Measurements from ENCODE around the gene ZNF524.

The ZNF524 gene

DNA sequence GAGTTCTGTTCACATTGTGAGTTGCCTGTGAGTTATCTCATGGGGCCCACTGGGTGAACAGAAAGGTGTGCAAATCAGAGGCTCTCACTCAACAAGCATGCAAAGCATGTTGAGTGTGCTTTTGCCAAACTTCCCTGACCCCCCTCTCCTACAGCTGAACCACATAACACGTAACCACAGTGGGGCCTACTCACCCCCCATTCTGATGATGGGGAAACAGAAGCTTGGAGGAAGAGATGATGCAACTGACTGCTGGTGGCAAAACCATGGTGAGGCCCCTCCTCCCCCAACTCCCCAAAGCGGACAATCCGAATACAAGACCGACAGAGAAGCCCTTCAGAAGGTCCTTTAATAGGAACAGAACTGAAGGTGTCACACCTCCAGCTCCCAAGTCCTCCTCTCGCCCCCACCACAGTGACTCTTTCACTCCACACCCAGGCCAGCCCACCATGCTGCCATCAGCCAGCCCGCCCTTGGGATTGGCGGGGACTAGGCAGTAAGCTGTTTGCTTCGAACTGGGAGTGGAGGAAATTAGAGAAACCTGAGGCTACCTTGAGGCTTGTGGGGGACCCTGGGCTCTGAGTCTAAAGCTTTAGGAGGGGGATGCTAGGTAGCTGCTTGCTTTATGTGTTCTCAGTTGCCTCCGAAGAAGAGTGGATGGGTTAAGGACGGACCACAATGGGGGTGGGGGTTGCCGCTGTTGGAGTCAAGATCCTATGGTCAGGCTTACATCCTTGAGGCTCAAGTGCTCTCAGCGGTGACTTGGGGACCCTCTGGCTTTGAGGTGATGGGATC lies 20.5 kb downstream of the ZNF524 start:
- no peak for DNase-seq (ENCODE audit: low spot score)

GRCh38 chr19:55621205-55621672 lies 21.2 kb downstream of the ZNF524 start:
- DNase-seq (ENCODE audit: low spot score) = no peak

DNA sequence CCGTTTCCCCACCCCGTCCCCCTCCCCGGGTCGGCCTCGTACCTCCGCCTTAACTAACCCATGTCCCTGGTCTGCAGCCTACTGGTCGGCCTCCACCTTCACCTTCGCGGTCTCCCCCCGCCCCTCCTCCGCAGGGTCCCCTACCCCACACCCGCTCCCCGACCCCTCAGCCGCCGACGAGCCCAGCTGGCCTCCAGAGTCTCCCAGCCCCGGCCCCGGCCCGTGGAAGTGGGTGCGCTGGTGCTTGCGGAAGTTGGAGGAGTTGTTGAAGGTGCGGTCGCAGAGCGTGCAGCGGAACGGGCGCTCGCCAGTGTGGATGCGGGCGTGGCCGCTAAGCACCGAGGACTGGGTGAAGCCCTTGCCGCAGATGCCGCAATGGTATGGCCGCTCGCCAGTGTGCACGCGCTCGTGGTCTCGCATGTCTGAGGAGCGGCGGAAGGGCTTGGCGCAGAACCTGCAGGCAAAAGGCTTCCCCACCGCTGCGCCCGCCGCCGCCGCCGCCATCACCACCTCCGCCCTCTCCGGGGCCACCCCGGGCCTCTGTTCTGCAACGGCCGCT lies 21.7 kb downstream of the ZNF524 start:
- DNase-seq (ENCODE audit: low spot score) = no peak

GRCh38 chr19:55622242-55622969 lies 22.3 kb downstream of the ZNF524 start:
- no peak for DNase-seq (ENCODE audit: low spot score)

DNA sequence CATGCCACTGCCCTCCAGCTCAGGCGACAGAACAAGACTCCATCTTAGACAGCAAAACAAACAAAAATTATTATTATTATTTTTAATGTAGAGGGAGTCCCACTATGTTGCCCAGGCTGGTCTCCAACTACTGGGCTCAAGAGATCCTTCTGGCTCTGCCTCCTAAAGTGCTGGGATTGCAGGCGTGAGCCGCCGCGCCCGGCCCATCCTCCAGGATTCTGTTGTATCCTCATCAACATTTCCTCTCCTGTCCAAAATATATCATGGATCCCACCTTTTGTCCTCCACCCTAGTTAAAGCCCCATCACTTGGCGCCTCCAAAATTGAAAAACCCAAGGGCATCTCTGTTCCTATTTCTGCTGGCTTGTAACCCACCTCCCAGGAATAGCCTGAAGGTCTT lies 23.0 kb downstream of the ZNF524 start:
- no peak for DNase-seq (ENCODE audit: low spot score)

DNA sequence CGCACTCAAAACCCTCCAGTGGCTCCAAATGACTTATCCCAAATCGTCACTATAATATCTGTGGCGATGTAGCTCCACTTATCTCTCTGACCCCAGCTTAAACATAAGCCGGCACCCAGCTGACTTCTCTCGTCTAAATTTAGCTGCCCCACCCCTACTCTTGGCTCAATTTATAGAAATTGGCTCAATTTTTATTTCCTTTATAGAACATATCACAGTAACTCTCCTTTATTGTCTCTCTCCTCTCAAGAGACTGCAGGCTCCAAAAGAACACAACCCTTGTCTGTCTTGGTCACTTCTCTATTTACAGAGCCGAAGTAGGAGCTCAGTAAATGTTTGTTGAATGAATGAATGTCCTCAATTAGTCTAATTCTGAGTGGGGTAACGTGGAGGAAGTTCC lies 23.5 kb downstream of the ZNF524 start:
- no peak for DNase-seq (ENCODE audit: low spot score)

GRCh38 chr19:55624109-55625003 lies 24.3 kb downstream of the ZNF524 start, which contains the start of gene ZNF784:
Gene ZNF784, minus strand, starts transcription at chr19:55624566. Its CDS starts 5 bp downstream, at chr19:55624561.
- peak; percentile 82 for DNase-seq (ENCODE audit: low spot score)

GRCh38 chr19:55625004-55625326 lies 24.9 kb downstream of the ZNF524 start:
- DNase-seq (ENCODE audit: low spot score) = no peak

DNA sequence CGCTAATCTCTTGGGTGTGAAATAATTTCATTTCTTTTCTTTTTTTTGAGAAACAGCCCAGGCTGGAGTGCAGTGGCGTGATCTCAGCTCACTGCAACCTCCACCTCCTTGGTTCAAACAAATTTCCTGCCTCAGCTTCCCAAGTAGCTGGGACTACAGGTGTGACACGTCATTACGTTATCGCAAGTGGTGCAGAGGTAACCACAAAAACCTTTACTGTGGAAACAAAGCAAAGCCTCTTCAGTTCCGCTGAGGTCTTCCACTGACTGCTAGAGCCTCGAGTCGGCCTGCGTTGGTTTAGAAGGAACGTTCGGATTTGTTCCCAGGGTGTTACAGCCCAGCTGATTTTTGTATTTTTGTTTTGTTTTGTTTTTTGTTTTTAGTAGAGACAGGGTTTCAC lies 26.3 kb downstream of the ZNF524 start:
- no peak for DNase-seq (ENCODE audit: low spot score)

DNA sequence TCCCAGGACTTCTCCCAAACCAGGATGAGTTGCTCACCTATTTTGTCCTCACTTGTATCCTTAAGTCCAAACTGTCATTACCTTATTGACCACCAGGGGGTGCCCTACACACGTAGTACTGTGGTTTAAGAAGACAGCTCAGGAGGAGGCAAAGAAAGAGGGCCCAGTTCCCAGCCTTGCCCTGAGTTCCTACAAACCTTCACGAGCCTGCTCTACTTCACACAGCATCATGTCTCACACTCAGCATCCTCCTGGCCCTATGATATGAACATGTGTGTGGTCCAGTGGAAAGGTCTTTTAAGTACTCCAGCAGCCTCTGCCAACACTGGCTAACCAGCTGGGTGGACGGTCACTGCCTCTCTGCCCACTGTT lies 32.4 kb downstream of the ZNF524 start:
- DNase-seq (ENCODE audit: low spot score) = peak; percentile 97

- no peak for DNase-seq (ENCODE audit: low spot score)
Observed at GRCh38 chr19:55633861-55634260, 33.8 kb downstream of the ZNF524 start.

DNA sequence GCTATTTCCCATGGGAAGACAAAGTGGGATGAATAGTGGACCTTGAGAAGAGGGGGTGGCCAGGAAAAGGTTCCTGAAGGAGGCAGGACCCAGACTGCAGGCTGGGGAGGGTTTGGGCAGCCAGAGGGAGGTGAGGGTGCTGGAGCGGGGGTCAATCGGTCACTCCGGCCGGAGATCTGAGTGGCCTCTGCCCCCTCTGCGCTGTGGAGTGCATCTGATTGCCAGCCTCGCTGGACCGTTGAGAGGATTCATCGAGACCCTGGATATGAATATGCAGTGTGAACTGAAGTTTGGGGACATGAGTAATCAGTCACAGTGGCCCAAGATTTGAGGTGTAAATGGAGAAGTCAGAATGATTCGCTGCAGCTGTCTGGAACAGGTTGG lies 35.2 kb downstream of the ZNF524 start:
- no peak for DNase-seq (ENCODE audit: low spot score)

DNA sequence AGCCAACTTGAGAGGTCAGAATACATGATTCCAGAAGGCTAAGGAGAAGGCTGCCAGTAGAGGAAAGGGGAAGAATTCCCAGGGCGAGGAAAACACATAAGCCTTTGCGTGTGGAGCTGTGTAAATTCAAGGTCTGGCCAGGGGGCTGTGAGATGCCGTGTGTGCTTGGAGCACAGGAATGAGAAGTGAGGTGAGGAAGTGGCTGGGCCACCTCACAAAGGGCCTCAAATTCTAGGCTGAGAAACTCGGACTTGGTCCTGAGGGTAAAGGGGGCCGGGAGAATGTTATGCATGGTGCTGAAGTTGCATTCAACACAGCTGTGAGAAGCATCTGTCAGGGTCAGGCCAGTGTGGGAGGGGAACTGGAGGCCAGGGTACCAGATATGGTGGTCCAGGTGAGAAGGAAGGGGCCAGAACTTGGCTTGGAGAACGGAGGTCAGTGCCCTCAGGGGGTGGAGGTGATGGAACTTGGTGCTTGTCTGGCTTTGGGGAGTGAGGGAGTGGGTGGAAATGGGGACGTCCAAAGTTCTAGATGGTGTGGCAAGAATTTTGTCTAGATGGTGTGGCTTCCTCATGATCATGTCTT lies 35.9 kb downstream of the ZNF524 start:
- no peak for DNase-seq (ENCODE audit: low spot score)

- DNase-seq (ENCODE audit: low spot score) = no peak
Observed at GRCh38 chr19:55636723-55637122, 36.6 kb downstream of the ZNF524 start.

- no peak for DNase-seq (ENCODE audit: low spot score)
Observed at GRCh38 chr19:55637534-55637933, 37.4 kb downstream of the ZNF524 start.

DNA sequence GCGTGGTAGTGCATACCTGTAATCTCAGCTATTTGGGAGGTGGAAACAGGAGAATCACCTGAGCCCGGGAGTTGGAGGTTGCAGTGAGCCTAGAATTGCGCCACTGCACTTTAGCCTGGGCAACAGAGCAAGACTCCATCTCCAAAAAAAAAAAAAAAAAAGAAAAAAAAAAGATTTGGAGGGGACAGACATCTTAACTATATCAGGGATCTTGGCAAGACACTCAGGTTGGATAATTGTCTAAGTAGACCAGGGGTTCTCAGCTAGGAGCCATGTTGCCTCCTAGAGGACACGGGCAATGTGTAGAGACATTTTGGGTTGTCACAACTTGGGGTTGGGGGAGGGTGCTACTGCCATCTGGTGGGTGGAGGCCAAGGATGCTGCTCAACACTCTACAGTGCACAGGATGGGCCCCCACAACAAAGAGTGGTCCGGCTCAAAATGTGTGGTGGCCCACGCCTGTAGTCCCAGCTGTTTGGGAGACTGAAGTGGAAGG lies 38.8 kb downstream of the ZNF524 start:
- DNase-seq (ENCODE audit: low spot score) = no peak

DNA sequence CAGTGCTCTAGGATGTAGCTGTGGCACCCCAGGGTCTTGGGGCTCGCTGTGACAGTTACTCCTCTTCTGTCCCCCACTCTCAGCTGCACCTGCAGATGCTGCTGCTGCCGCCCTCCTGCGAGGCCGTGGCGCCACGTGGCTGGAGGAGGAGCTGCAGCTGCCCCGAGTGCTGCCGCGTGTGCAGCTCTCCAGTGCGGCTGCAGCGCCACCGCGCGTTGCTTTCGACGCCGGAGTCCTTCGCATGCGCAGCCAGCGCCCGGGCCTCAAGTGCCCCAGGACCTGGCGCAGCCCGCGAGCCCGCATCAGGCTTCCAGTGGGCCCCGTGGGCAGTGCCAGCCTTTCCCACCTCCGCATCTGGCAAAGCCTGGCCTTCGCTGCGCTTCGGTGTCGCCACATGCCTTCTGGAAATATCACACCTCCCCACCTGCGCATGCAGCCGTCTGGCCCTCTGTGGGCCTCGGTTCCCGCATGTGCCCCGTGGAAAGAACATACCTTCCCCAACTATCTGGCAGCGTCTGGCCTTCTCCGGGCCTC lies 40.0 kb downstream of the ZNF524 start:
- DNase-seq (ENCODE audit: low spot score) = no peak

- DNase-seq (ENCODE audit: low spot score) = no peak
Observed at GRCh38 chr19:55640577-55641425, 40.7 kb downstream of the ZNF524 start, which contains the start of gene ZNF580. Gene ZNF580, plus strand, starts transcription at chr19:55641002. Its CDS starts 1,507 bp downstream, at chr19:55642509.

GRCh38 chr19:55641426-55642152 lies 41.5 kb downstream of the ZNF524 start:
- DNase-seq (ENCODE audit: low spot score) = no peak
